A673 (cell line): ENCODE results near the gene TIMP1.
"Not testable (repeated sequence)": the region's sequence is repeated elsewhere in the genome, so short reads cannot be mapped to it uniquely, and the experiment has no call there.

Experiments
- CTCF ChIP-seq: fragments of 300-800, 200-600 bp; sonication (generic); conservative IDR thresholded peaks from 2 replicates; pipeline ENCODE4 v1.5.1; 2017; ENCODE audit warnings: low read depth, mild to moderate bottlenecking, antibody characterized with exemption, low read length, moderate library complexity, mixed read lengths
- EZH2 ChIP-seq: fragments of 200-600 bp; sonication (generic); IDR thresholded peaks from 2 replicates; pipeline ENCODE4 v1.6.1; 2017; ENCODE audit warnings: borderline replicate concordance, low read depth, mild to moderate bottlenecking, mixed read lengths, antibody characterized with exemption, low read length; ENCODE audit not compliant: poor library complexity, severe bottlenecking

GRCh38 chrX:47603125-47603524, 20.9 kb downstream of the TIMP1 start:
- not testable (repeated sequence) for TF ChIP-seq CTCF, EZH2
